GM12878 (cell line): ENCODE results near the gene B3GNT2. TPM values are rescaled to one million over a fixed set of nuclear protein-coding genes. Genes with fewer than 3 reads are reported as not detected.

Experiments
- ATAC-seq: fragments of 200-7000 bp; cut with Tn5 transposase; 3 replicates; pipeline ENCODE4 v1.9.1; 2020; ENCODE audit warnings: mild to moderate bottlenecking, moderate library complexity
- BruUV-seq: library from RNA; stranded (reverse); fragments of 400-500 nt; replicated peaks from 2 replicates; lab custom pipeline; 2021; lab: Mats Ljungman, UMichigan
- CTCF ChIA-PET: fragments of 300-600 bp; sonication (Branson Sonifier 250); formaldehyde crosslinking; extraction: SDS; loops from one replicate; lab custom pipeline; 2021; ENCODE audit warnings: inconsistent platforms; lab: Yijun Ruan, JAX
- POLR2A ChIA-PET: fragments of 350-600 bp; formaldehyde crosslinking; extraction: SDS; loops from one replicate; lab custom pipeline; 2021; ENCODE audit warnings: inconsistent platforms; lab: Charles Lee
- RAD21 ChIA-PET: fragments of 300-600 bp; sonication (Branson Sonifier 250); formaldehyde crosslinking; loops from one replicate; lab custom pipeline; 2023; ENCODE audit warnings: antibody characterized with exemption; ENCODE audit not compliant: unreplicated experiment; lab: Charles Lee
- SMC1A ChIA-PET: fragments of 300-600 bp; sonication (Branson Sonifier 250); formaldehyde crosslinking; loops from one replicate; lab custom pipeline; 2023; ENCODE audit not compliant: unreplicated experiment, uncharacterized antibody; lab: Charles Lee
- DNase-seq: peaks from one replicate; pipeline ENCODE4 v3.0.0-alpha.2; 2011; ENCODE audit warnings: low read depth, low spot score
- FAIRE-seq: peaks from 3 replicates; lab custom pipeline; 2011; peaks lifted over from hg19 to GRCh38; lab: Jason Lieb, UNC
- H2AFZ ChIP-seq: 2 replicates; pipeline ENCODE4 v1.6.0; 2011; ENCODE audit warnings: low read depth, low read length, control low read depth; ENCODE audit not compliant: control insufficient read depth
- H3K27ac ChIP-seq: 2 replicates; pipeline ENCODE4 v1.5.1; 2011; ENCODE audit warnings: control low read depth; ENCODE audit not compliant: control insufficient read depth, insufficient read depth
- H3K27me3 ChIP-seq, 2 experiments: replicated peaks in 1 of 2; 2 replicates each; pipeline versions ENCODE4 v1.6.0 to v1.6.1; 2011; ENCODE audit warnings: low read length in 1 of 2; ENCODE audit not compliant: control insufficient read depth in 2 of 2, insufficient read depth in 2 of 2
- H3K36me3 ChIP-seq, 2 experiments: 2 replicates each; pipeline ENCODE4 v1.5.1; 2011; ENCODE audit warnings: low read length in 1 of 2; ENCODE audit not compliant: control insufficient read depth in 2 of 2, insufficient read depth in 2 of 2
- H3K4me1 ChIP-seq: 2 replicates; pipeline ENCODE4 v1.6.1; 2011; ENCODE audit warnings: mild to moderate bottlenecking, low read length, moderate library complexity, mixed read lengths; ENCODE audit not compliant: control insufficient read depth, insufficient read depth
- H3K4me2 ChIP-seq: 2 replicates; pipeline ENCODE4 v1.6.0; 2011; ENCODE audit warnings: control low read depth; ENCODE audit not compliant: control insufficient read depth, insufficient read depth
- H3K4me3 ChIP-seq: fragments of 200-600 bp; sonication (generic); 2 replicates; pipeline ENCODE4 v1.5.1; 2016
- H3K79me2 ChIP-seq: 2 replicates; pipeline ENCODE4 v1.6.0; 2011; ENCODE audit warnings: low read length; ENCODE audit not compliant: control insufficient read depth, insufficient read depth
- H3K9ac ChIP-seq: 2 replicates; pipeline ENCODE4 v1.8.0; 2011; ENCODE audit warnings: low read length, control low read depth, mixed read lengths; ENCODE audit not compliant: control insufficient read depth, insufficient read depth
- H3K9me3 ChIP-seq: replicated peaks from 3 replicates; pipeline ENCODE4 v1.5.1; 2011; ENCODE audit warnings: mild to moderate bottlenecking, low read length; ENCODE audit not compliant: control insufficient read depth, insufficient read depth
- H4K20me1 ChIP-seq: 2 replicates; pipeline ENCODE4 v1.6.0; 2011; ENCODE audit not compliant: control insufficient read depth, insufficient read depth
- ELK1 ChIP-seq: IDR thresholded peaks from 2 replicates; pipeline ENCODE4 v1.6.1; 2012; ENCODE audit warnings: low read depth, low read length, improper control_type of control experiment
- HSF1 ChIP-seq: fragments of 150-350 bp; IDR thresholded peaks from 2 replicates; pipeline ENCODE4 v1.6.1; 2014; ENCODE audit warnings: mild to moderate bottlenecking, low read depth, low read length
- RAD51 ChIP-seq: fragments of 450-650 bp; IDR thresholded peaks from 2 replicates; pipeline ENCODE4 v1.6.1; 2016; ENCODE audit warnings: moderate library complexity, mild to moderate bottlenecking, inconsistent platforms
- SMAD5 ChIP-seq: IDR thresholded peaks from 2 replicates; pipeline ENCODE4 v1.6.1; 2016; ENCODE audit warnings: antibody characterized with exemption, low read depth
- SP1 ChIP-seq: IDR thresholded peaks from one replicate; pipeline ENCODE4 v1.6.1; 2011; ENCODE audit warnings: low read depth, low read length
- SREBF1 ChIP-seq: IDR thresholded peaks from 2 replicates; pipeline ENCODE4 v1.6.1; 2012; ENCODE audit warnings: mild to moderate bottlenecking, low read length
- YBX1 ChIP-seq: fragments of 450-650 bp; IDR thresholded peaks from 2 replicates; pipeline ENCODE4 v1.6.1; 2016; ENCODE audit warnings: antibody characterized with exemption
- ZNF687 ChIP-seq: fragments of 450-650 bp; IDR thresholded peaks from 2 replicates; pipeline ENCODE4 v1.6.1; 2017; ENCODE audit warnings: mild to moderate bottlenecking, moderate library complexity
- WGBS: methylation state at CpG from one replicate; pipeline ENCODE4 v1.1.6; 2016; ENCODE audit warnings: low lambda C conversion rate; ENCODE audit not compliant: insufficient replicate concordance, insufficient coverage; ENCODE audit errors: missing lambda C conversion rate; 5-methylcytosine and 5-hydroxymethylcytosine counted together
- in situ Hi-C: fragments of 300-500 bp; cut with MboI; formaldehyde crosslinking; loops from 9 replicates; pipeline ENCODE4 v1.14.3; 2018; ENCODE audit warnings: mixed read lengths
- intact Hi-C: fragments of 100-400 bp; cut with micrococcal nuclease; formaldehyde crosslinking; loops from one replicate; pipeline ENCODE4 v1.14.2; 2022; ENCODE audit not compliant: unreplicated experiment
- polyA plus RNA-seq, 11 experiments: library from polyadenylated mRNA; depleted of rRNA in 4 of 11; unstranded in 6 of 11; stranded (reverse) in 5 of 11; fragments of >200 nt; fragmentation: Nextera tagmentation in 4 of 11; fragmentation: Illumina TruSeq in 1 of 11; extraction: Ambion mirVana in 4 of 11; extraction: Trizol in 1 of 11; gene quantifications; 1 replicate in 1 of 11; 2 replicates in 10 of 11; pipeline versions ENCODE4 v1.2.1 to v1.2.3, GENCODE V29; 2011 to 2016; ENCODE audit warnings: inconsistent platforms in 2 of 11, missing spikeins in 2 of 11, low read depth in 1 of 11
- total RNA-seq, 4 experiments: library from RNA; depleted of rRNA in 3 of 4; stranded (reverse); fragments of >200 nt in 3 of 4; fragmentation: Illumina TruSeq in 1 of 4; extraction: Trizol in 1 of 4; gene quantifications; 2 replicates each; pipeline versions ENCODE4 v1.2.1 to v1.2.3, GENCODE V29; 2013 to 2021

The B3GNT2 gene
- total and polyA plus RNA-seq, 10 of the 15 experiments (the other 5 are each of a cell fraction or from before 2014, with no cell fraction given): 19.7 to 103 (median 76.3) TPM

- peak overlapping the region; percentile 23; the same call in 1 of the 2 replicates for H3K27ac ChIP-seq
- peaks cover 30% of the 10 kb centered on the region for H3K4me1 ChIP-seq
- no peaks in the 10 kb centered on the region; the same call in 1 of the 3 replicates for H3K9me3 ChIP-seq
- intact Hi-C loops: no loop called here
- 72% methylated on average over 4 of the region's 4 CpGs for WGBS
- no TSS peak for BruUV-seq
- peaks cover 16 to 19% of the 10 kb centered on the region in 2 experiments for H3K36me3 ChIP-seq
- H4K20me1 ChIP-seq: peaks cover 34% of the 10 kb centered on the region
- in situ Hi-C loops: no loop called here
- no peak overlapping the region; the same call in 1 of the 2 replicates for H3K4me2 ChIP-seq
- ChIA-PET RAD21 (interaction anchor here (0.9 to 5.9 kb wide), 5 partner anchors 16 to 181 kb away, joined by 3 to 41 read pairs (median 4); partner anchors contain the start of gene B3GNT2), POLR2A (interaction anchor here (1.1 to 4.7 kb wide), 4 partner anchors 8 to 19 kb away, joined by 3 to 17 read pairs (median 3); no protein-coding TSS in a partner anchor), CTCF (interaction anchor here (1.2 to 1.6 kb wide), 2 partner anchors 15 to 20 kb away, joined by 3 to 5 read pairs; no protein-coding TSS in a partner anchor), SMC1A (interaction anchor here (0.8 to 7.4 kb wide), 9 partner anchors 8 to 226 kb away, joined by 3 to 61 read pairs (median 4); no protein-coding TSS in a partner anchor)
- DNase-seq (no peak), FAIRE-seq (no peak), ATAC-seq (peak; percentile 10)
- H3K9ac ChIP-seq: no peak overlapping the region
- H3K4me3 ChIP-seq: no peak overlapping the region
- peaks cover 99% of the 10 kb centered on the region for H3K79me2 ChIP-seq
- H3K27me3 ChIP-seq: no peaks in the 10 kb centered on the region
- H2AFZ ChIP-seq: no peak overlapping the region
- TF ChIP-seq SP1: no peak
- TF ChIP-seq RAD51: peak; percentile 34; the same call in 1 of the 2 replicates
These were observed 23.7 kb downstream of the B3GNT2 start for GRCh38 chr2:62219407-62220159.

GRCh38 chr2:62221141-62221540, 25.2 kb downstream of the B3GNT2 start:
- intact Hi-C loops: no loop called here
- ATAC-seq (no peak; the same call in 2 of the 3 replicates), FAIRE-seq (no peak), DNase-seq (no peak)
- H3K27ac ChIP-seq: no peak overlapping the region
- no peak overlapping the region for H3K9ac ChIP-seq
- no peak overlapping the region for H2AFZ ChIP-seq
- H3K9me3 ChIP-seq: no peaks in the 10 kb centered on the region; the same call in 1 of the 3 replicates
- BruUV-seq: no TSS peak
- in situ Hi-C loops: no loop called here
- H3K4me3 ChIP-seq: no peak overlapping the region
- H3K4me2 ChIP-seq: no peak overlapping the region
- ChIA-PET SMC1A (interaction anchor here (1.4 kb wide), 1 partner anchor 67 kb away, joined by 4 read pairs; no protein-coding TSS in a partner anchor), RAD21 (interaction anchor here (1.3 to 1.4 kb wide), 2 partner anchors 26 to 183 kb away, joined by 3 to 6 read pairs; partner anchors contain the start of gene B3GNT2), POLR2A (interaction anchor here (1.3 kb wide), 1 partner anchor 20 kb away, joined by 3 read pairs; no protein-coding TSS in a partner anchor), CTCF (interaction anchor here (1.2 kb wide), 1 partner anchor 14 kb away, joined by 3 read pairs; no protein-coding TSS in a partner anchor)
- peaks cover 99% of the 10 kb centered on the region for H3K79me2 ChIP-seq
- peaks cover 21 to 26% of the 10 kb centered on the region in 2 experiments for H3K36me3 ChIP-seq
- peaks cover 27% of the 10 kb centered on the region for H4K20me1 ChIP-seq
- H3K4me1 ChIP-seq: peaks cover 18% of the 10 kb centered on the region
- H3K27me3 ChIP-seq: no peaks in the 10 kb centered on the region
- WGBS: 91% methylated on average over 1 of the region's 1 CpG
- TF ChIP-seq ZNF687 (no peak), SMAD5 (no peak), HSF1 (no peak), YBX1 (no peak), ELK1 (no peak), SREBF1 (no peak)
